PC-3 (cell line): Measurements from ENCODE around the gene PSMD3. TPM values are rescaled to one million over a fixed set of nuclear protein-coding genes. Genes with fewer than 3 reads are reported as not detected.

Source experiments
- ATAC-seq: fragments of 200-7000 bp; cut with Tn5 transposase; 2 replicates; pipeline ENCODE4 v1.9.1; 2020; ENCODE audit warnings: mild to moderate bottlenecking, moderate library complexity
- BruUV-seq: library from RNA; stranded (reverse); fragments of 400-500 nt; replicated peaks from 2 replicates; lab custom pipeline; 2021; lab: Mats Ljungman, UMichigan
- CTCF ChIA-PET: fragments of 300-600 bp; sonication (Branson Sonifier 250); formaldehyde crosslinking; loops from one replicate; lab custom pipeline; 2022; ENCODE audit warnings: antibody characterized with exemption; lab: Charles Lee
- POLR2A ChIA-PET: fragments of 300-600 bp; sonication (Branson Sonifier 250); formaldehyde crosslinking; loops from one replicate; lab custom pipeline; 2022; ENCODE audit warnings: antibody characterized with exemption; ENCODE audit not compliant: unreplicated experiment; lab: Charles Lee
- DNase-seq: peaks from one replicate; pipeline ENCODE4 v3.0.0-alpha.2; 2015
- H2AFZ ChIP-seq: fragments of 300-600 bp; sonication (generic); 2 replicates; pipeline ENCODE4 v1.6.0; 2016; ENCODE audit warnings: antibody characterized with exemption, low read length
- H3F3A ChIP-seq: fragments of 300-600 bp; sonication (generic); one replicate; pipeline ENCODE4 v1.6.0; 2017; ENCODE audit warnings: antibody characterized with exemption, low read length, control low read depth, mild to moderate bottlenecking; ENCODE audit not compliant: unreplicated experiment
- H3K27ac ChIP-seq: fragments of 300-600 bp; sonication (generic); 2 replicates; pipeline ENCODE4 v1.5.1; 2016; ENCODE audit warnings: mild to moderate bottlenecking, low read length
- H3K27me3 ChIP-seq: fragments of 300-600 bp; sonication (generic); 2 replicates; pipeline ENCODE4 v1.6.1; 2016; ENCODE audit warnings: low read length, mixed read lengths
- H3K36me3 ChIP-seq: fragments of 300-600 bp; sonication (generic); 2 replicates; pipeline ENCODE4 v1.6.1; 2016; ENCODE audit warnings: low read depth, mixed run types, low read length, mixed read lengths
- H3K4me1 ChIP-seq: fragments of 300-600 bp; sonication (generic); 2 replicates; pipeline ENCODE4 v1.5.1; 2016; ENCODE audit warnings: low read length; ENCODE audit not compliant: insufficient read depth
- H3K4me2 ChIP-seq: fragments of 300-600 bp; sonication (generic); 2 replicates; pipeline ENCODE4 v1.6.0; 2016; ENCODE audit warnings: low read length
- H3K4me3 ChIP-seq: fragments of 300-600 bp; sonication (generic); 2 replicates; pipeline ENCODE4 v1.5.1; 2016; ENCODE audit warnings: mild to moderate bottlenecking, low read length, mixed read lengths
- H3K79me2 ChIP-seq: fragments of 300-600 bp; sonication (generic); 2 replicates; pipeline ENCODE4 v1.6.1; 2017; ENCODE audit warnings: low read length, mixed read lengths
- H3K9ac ChIP-seq: fragments of 300-600 bp; sonication (generic); 2 replicates; pipeline ENCODE4 v1.6.0; 2016; ENCODE audit warnings: mild to moderate bottlenecking, low read length
- H3K9me2 ChIP-seq: fragments of 300-600 bp; sonication (generic); replicated peaks from 2 replicates; pipeline ENCODE4 v1.6.1; 2016; ENCODE audit warnings: mixed run types, low read length, mixed read lengths
- H3K9me3 ChIP-seq: fragments of 300-600 bp; sonication (generic); 2 replicates; pipeline ENCODE4 v1.6.1; 2016; ENCODE audit warnings: low read length, mixed read lengths
- H4K20me1 ChIP-seq: fragments of 300-600 bp; sonication (generic); 2 replicates; pipeline ENCODE4 v1.6.1; 2016; ENCODE audit warnings: low read length, mixed read lengths
- CTCF ChIP-seq: fragments of 300-600 bp; sonication (generic); conservative IDR thresholded peaks from 2 replicates; pipeline ENCODE4 v1.5.1; 2017; ENCODE audit warnings: antibody characterized with exemption, low read depth, mild to moderate bottlenecking, low read length
- EZH2 ChIP-seq: fragments of 300-600 bp; sonication (generic); IDR thresholded peaks from one replicate; pipeline ENCODE4 v1.6.1; 2017; ENCODE audit warnings: antibody characterized with exemption, mild to moderate bottlenecking, low read length; ENCODE audit not compliant: unreplicated experiment
- EZH2phosphoT487 ChIP-seq: fragments of 300-600 bp; sonication (generic); IDR thresholded peaks from 2 replicates; pipeline ENCODE4 v1.6.1; 2018; ENCODE audit warnings: mild to moderate bottlenecking, antibody characterized with exemption, low read length, borderline replicate concordance
- intact Hi-C: fragments of 100-400 bp; cut with micrococcal nuclease; formaldehyde crosslinking; loops from 2 replicates; pipeline ENCODE4 v1.9.0; 2023
- total RNA-seq: library from RNA; depleted of rRNA; stranded (reverse); fragments of >200 nt; gene quantifications from 2 replicates; pipeline ENCODE4 v1.2.3, GENCODE V29; 2014

The PSMD3 gene
- total RNA-seq, 1 experiment from 2014 or later: 267 TPM

GRCh38 chr17:40027614-40028012, 47.0 kb downstream of the PSMD3 start:
- Histone ChIP-seq H3K27ac (peak overlapping the region; percentile 97; the same call in 1 of the 2 replicates), H3K9me3 (no peaks in the 10 kb centered on the region), H3K36me3 (peaks cover 7% of the 10 kb centered on the region), H3K4me2 (no peak overlapping the region), H3F3A (peaks cover 10% of the 10 kb centered on the region), H3K27me3 (no peaks in the 10 kb centered on the region), H2AFZ (no peak overlapping the region), H3K4me3 (no peak overlapping the region), H3K4me1 (peaks cover 46% of the 10 kb centered on the region), H4K20me1 (no peaks in the 10 kb centered on the region), H3K9ac (no peak overlapping the region), H3K9me2 (no peaks in the 10 kb centered on the region), H3K79me2 (no peaks in the 10 kb centered on the region)
- intact Hi-C loops: loop anchor here (1.0 to 2.0 kb wide), 2 partner anchors 14 to 69 kb away; no protein-coding TSS in a partner anchor
- ChIA-PET POLR2A (no interaction called here), CTCF (interaction anchor here (1.1 kb wide), 1 partner anchor 14 kb away, joined by 4 read pairs; no protein-coding TSS in a partner anchor)
- TF ChIP-seq EZH2phosphoT487 (no peak), CTCF (no peak), EZH2 (no peak)
- DNase-seq (no peak), ATAC-seq (no peak)
- no TSS peak for BruUV-seq

GRCh38 chr17:40028595-40028994, 48.0 kb downstream of the PSMD3 start:
- H3K4me1 ChIP-seq: peaks cover 36% of the 10 kb centered on the region

More at GRCh38 chr17:40028595-40028994, 48.0 kb downstream of the PSMD3 start:
- no peak overlapping the region for H3K27ac ChIP-seq
- intact Hi-C loops: no loop called here
- CTCF ChIA-PET: no interaction called here
- no peak overlapping the region for H3K4me2 ChIP-seq
- TF ChIP-seq CTCF: no peak
- TF ChIP-seq EZH2phosphoT487: no peak
- TF ChIP-seq EZH2: no peak
- H3K9ac ChIP-seq: no peak overlapping the region
- H4K20me1 ChIP-seq: no peaks in the 10 kb centered on the region
- H3K79me2 ChIP-seq: no peaks in the 10 kb centered on the region
- no peak for ATAC-seq
- no peaks in the 10 kb centered on the region for H3K27me3 ChIP-seq
- POLR2A ChIA-PET: no interaction called here
- H3K9me2 ChIP-seq: no peaks in the 10 kb centered on the region
- no peaks in the 10 kb centered on the region for H3K9me3 ChIP-seq
- H2AFZ ChIP-seq: no peak overlapping the region
- H3F3A ChIP-seq: peaks cover 10% of the 10 kb centered on the region
- peaks cover 7% of the 10 kb centered on the region for H3K36me3 ChIP-seq
- no TSS peak for BruUV-seq
- no peak for DNase-seq
- no peak overlapping the region for H3K4me3 ChIP-seq
